ENCODE data around the gene URB1. TPM values are rescaled to one million over a fixed set of nuclear protein-coding genes. Genes with fewer than 3 reads are reported as not detected.

Gene URB1
- polyA plus RNA-seq, 3 donors: 12.4 to 13.2 (median 12.8) TPM

GRCh38 chr21:32308696-32309095 is 84.1 kb downstream of the URB1 start:
- DNase-seq (ENCODE audit: extremely low read depth in 1 of 11, low read depth in 9 of 11, low spot score in 4 of 11): no peak

DNA sequence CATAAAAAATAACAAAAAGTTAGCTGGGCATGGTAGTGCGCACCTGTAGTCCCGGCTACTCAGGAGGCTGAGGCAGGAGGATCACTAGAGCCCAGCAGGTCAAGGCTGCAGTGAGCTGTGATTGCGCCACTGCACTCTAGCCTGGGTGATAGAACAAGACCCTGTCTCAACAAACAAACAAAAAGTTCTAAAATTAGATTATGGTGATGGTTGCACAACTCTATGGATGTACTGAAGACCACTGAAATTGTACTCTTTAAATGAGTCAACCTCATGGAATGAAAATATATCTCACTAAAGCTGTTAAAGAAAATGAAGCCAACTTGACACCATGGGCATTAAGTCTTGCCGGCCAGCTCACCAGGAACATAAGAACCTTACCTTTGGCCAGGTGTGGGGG is 85.1 kb downstream of the URB1 start:
- no peak for DNase-seq (ENCODE audit: extremely low read depth in 1 of 11, low read depth in 9 of 11, low spot score in 4 of 11)

DNA sequence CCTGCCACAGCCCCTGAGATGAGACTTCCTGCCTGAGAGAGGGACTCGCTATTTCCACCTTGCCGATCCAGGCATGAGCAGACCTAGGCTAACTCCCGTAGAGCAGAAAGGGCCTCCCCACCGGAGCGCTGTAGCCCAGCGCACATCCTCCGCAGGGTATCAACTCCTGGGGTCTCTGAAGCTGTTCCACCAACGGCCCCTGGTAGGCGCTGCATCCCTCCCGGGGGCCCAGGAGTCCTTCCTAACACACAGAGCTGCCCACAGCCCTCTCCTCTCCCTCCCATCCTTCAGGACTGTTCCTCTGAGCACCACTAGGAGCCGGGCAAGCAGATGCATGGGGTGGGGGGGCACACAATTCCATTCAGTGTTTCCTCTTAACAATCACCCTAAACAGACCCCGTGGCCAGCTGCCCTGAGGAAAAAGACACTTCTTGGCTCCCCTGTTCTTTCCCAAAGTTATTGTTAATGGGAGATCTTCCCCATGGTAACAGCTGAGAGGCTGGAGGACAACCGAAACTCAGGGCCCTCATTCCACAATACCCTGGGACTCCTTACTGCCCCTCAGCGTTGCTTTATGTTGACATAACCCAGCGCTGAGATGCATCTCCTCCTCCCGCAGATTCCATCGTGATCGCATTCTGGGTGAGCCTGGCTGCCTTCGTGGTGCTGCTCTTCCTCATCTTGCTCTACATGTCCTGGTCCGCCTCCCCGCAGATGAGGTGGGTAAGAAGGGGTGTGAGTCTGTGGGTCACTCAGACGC is 86.6 kb downstream of the URB1 start:
- DNase-seq (ENCODE audit: extremely low read depth in 1 of 11, low read depth in 9 of 11, low spot score in 4 of 11): no peak

GRCh38 chr21:32304998-32305397 is 87.8 kb downstream of the URB1 start:
- DNase-seq (ENCODE audit: extremely low read depth in 1 of 11, low read depth in 9 of 11, low spot score in 4 of 11): no peak

GRCh38 chr21:32303385-32303784 is 89.4 kb downstream of the URB1 start:
- DNase-seq (ENCODE audit: extremely low read depth in 1 of 11, low read depth in 9 of 11, low spot score in 4 of 11): no peak

DNA sequence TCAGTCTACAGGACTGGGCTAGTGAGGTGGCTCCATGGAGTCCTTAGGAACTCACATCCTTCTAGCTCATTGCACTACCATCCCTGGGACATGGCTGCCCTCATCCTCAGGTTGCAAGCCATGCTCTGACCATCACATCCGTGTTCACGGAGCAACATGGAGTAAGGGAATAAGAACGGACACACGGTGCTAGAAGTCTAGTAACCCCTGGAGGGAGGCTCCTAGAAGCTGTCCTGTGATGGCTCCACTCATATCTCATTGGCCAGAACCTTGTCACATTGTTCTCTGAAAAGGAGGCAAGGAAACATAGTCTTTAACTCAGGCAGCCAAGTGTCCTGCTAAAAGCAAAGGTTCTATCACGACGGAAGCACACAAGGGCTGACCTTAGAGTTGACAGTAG is 90.3 kb downstream of the URB1 start:
- DNase-seq (ENCODE audit: extremely low read depth in 1 of 11, low read depth in 9 of 11, low spot score in 4 of 11): no peak

DNA sequence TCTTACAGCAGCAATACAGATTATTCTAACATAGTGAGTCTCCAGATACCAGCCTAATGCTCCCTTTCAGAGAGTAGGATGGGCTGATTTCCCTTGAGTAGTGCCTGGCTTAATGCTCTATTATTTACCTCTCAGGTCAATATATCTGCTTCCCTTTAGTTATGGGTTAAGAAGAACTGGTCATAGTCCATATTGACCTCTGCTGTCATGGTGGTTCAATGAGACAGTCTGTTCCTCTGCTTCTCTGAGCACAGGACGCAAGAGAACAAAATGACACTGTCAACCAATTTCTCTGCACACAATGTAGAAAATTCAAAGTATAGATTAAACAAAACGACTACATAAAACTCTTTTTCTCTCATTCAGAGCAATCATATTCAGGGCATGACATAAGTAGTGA is 91.2 kb downstream of the URB1 start:
- DNase-seq (ENCODE audit: extremely low read depth in 1 of 11, low read depth in 9 of 11, low spot score in 4 of 11): no peak

- DNase-seq (ENCODE audit: extremely low read depth in 1 of 11, low read depth in 9 of 11, low spot score in 4 of 11): no peak
Observed at GRCh38 chr21:32300117-32300681, 92.6 kb downstream of the URB1 start.

DNA sequence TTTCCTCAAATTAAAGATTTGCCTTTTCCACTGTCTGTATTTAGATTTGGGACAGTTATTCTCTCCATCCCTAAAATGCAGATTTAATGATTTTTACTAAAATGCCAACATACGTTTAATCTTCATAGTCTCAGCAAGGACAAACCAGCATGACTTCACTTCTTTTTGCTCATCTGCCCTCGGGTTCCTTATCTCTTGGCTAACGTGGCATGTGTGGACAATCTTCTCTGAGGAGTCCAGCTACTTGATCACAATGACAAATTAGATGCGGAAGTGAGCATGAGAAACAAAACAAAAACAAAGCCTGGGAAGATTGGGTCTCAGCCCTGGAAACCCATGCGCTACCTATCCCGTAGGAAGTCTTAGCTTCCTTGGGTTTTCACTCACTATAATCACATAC is 93.1 kb downstream of the URB1 start:
- DNase-seq (ENCODE audit: extremely low read depth in 1 of 11, low read depth in 9 of 11, low spot score in 4 of 11): no peak

DNA sequence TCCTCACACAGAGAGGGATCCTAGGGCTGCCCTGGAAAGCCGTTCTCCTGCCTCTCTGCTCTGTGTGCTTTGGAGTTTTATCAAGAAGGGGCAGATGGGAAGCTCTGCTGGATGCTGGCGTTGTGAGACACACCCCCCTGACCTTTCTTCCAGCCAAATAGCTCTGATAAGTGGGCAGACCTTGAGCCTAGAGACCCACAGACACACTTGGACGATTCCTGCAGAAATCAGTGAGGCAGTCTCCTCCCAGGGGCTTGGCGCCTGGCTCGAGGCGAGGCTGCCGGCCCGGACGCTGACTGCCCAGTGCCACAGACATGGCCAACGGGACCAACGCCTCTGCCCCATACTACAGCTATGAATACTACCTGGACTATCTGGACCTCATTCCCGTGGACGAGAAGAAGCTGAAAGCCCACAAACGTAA is 94.1 kb downstream of the URB1 start, which contains the start of gene MRAP:
Gene MRAP, plus strand, starts transcription at position 198 of the 424 bp plus-strand sequence. Its CDS starts 117 bp downstream, at position 315.
- DNase-seq (ENCODE audit: extremely low read depth in 1 of 11, low read depth in 9 of 11, low spot score in 4 of 11): no peak

DNA sequence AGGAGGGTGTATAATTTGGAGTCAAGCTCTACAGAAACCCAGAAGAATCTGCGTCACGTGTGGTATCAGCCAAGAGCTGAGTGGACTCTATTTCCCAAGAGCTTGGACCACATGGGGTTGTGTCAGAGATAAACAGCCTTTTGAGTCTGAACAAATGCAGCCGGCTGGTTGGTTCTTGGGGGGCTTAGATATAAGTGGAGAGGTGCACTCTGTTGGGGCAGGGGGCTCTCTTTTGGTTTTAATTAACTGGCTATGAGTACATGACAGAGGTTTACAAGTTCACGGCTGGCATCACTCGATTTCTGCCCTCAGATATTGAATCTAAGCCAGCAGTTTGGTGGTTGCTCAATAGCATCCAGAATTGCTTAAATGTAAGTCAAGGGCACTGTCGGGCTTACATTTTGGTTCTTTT is 94.7 kb downstream of the URB1 start:
- no peak for DNase-seq (ENCODE audit: extremely low read depth in 1 of 11, low read depth in 9 of 11, low spot score in 4 of 11)

DNA sequence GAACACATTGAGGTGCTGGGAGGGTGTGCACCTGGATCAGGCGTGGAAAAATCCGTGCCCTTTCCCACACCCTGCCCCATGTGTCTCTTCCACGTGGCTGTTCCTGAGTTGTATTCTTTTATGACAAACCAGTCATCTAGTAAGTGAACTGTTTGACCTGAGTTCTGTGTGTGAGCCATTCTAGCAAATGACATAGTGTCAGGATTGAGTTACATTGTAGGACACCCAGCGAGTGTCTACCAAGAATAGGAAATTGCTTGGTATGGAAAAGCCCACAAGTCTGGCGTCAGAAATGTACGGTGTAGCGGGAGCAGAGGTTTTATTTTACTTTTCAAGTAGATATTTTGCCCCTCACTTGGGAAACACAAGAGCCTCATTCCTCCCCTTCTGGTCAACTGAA is 95.4 kb downstream of the URB1 start:
- no peak for DNase-seq (ENCODE audit: extremely low read depth in 1 of 11, low read depth in 9 of 11, low spot score in 4 of 11)

DNA sequence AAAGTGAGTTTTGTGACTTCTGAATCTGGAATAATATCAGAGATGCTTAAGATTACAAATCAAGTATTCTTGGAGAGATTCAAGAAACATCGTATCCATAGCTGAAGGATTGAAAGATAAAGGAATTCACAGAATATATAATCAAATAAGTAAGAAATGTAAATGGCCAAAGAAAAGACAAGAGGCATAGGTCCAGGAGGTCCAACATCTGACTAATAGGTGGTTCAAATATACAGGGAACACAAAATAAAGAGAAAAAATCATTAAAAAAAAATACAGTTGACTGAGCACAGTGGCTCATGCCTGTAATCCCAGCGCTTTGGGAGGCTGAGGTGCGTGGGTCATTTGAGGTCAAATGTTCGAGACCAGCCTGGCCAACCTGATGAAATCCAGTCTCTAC is 107.3 kb downstream of the URB1 start:
- DNase-seq (ENCODE audit: extremely low read depth in 1 of 11, low read depth in 9 of 11, low spot score in 4 of 11): no peak

- DNase-seq (ENCODE audit: extremely low read depth in 1 of 11, low read depth in 9 of 11, low spot score in 4 of 11): no peak
Observed at GRCh38 chr21:32282992-32283391, 109.8 kb downstream of the URB1 start.

GRCh38 chr21:32281531-32281930 is 111.3 kb downstream of the URB1 start:
- no peak for DNase-seq (ENCODE audit: extremely low read depth in 1 of 11, low read depth in 9 of 11, low spot score in 4 of 11)

DNA sequence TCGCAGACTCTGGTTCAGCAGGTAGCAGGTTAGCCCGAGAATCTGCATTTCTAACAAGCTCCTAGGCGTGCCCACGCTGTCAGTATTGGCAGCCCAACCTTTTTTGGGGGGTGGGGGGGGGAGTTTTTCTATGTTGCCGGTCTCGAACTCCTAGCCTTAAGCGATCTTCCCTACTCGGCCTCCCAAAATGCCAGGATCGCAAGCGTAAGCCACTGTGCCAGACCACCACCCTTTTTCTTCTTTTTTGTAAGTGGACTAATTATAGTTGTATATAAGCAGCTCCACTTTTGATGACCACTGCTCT is 113.5 kb downstream of the URB1 start:
- no peak for DNase-seq (ENCODE audit: extremely low read depth in 1 of 11, low read depth in 9 of 11, low spot score in 4 of 11)

DNA sequence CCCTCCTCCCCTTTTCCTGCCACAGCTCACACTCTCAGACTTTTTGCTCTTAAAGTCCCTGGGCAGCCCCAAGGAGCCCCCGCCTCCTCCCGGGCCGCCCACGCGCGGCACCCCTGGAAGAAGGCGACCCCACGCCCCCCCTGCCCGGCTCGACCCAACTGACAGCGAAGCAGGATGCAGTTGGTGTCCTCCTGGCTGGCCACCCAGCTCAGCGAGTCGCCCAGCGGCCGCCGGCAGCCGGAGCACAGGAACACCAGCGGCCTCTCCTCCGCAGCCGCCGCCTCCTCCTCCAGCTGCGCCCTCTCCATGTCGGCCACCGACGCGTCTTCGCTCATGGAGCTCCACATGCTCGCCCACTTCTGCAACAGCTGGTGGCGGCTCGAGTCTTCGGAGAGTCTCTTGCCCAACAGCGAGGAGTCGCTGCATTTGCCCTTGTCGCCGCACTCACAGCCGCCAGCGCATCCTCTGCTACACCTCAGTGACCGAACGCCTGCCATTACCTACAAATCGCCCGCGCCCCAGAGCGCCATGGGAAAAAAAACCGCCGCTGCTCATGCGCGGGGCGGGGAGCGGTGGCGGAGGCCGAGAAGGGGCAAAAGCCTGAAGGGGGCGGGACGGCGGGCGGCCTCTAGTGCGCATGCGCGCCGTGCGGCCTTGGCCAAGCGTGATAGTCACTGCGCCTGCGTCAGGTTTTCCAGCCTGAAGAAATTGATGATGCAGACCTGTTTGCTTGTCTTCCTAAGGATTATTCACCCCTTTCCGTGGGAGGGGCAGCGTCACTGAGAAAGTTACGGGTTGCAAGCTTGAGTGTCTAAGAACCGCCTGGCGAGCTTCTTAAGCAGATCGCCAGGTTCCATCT is 114.1 kb downstream of the URB1 start, which contains the start of gene MIS18A:
Gene MIS18A, minus strand, starts transcription at position 532 of the 859 bp plus-strand sequence. Its CDS starts 35 bp downstream, at position 497.
- peak; percentile 79 to 95 (median 92) for DNase-seq (ENCODE audit: extremely low read depth in 1 of 11, low read depth in 9 of 11, low spot score in 4 of 11)

GRCh38 chr21:32278103-32278502 is 114.7 kb downstream of the URB1 start:
- peak in 1 of 11 donors; percentile 3 for DNase-seq (ENCODE audit: extremely low read depth in 1 of 11, low read depth in 9 of 11, low spot score in 4 of 11)

- DNase-seq (ENCODE audit: extremely low read depth in 1 of 11, low read depth in 9 of 11, low spot score in 4 of 11): no peak
Observed at GRCh38 chr21:32276671-32277070, 116.1 kb downstream of the URB1 start.

DNA sequence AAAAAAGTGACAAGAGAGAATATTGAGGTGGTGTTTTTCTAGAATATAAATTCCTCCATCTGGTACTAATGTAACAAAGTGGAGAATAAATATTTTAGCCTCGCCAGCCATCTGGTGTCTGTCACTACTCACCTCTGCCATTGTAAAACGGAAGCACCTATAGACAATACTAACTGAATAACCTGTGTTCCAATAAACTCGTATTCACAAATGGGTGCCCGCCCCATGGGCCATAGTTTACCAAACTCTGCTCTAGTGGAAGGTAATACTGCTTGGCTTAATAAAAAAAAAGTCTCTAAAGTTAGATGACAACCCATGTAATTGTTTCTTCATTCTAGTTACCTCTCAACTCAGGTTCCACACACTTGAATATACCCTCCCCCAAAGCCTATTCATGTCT is 122.1 kb downstream of the URB1 start:
- DNase-seq (ENCODE audit: extremely low read depth in 1 of 11, low read depth in 9 of 11, low spot score in 4 of 11): no peak

All from renal cortex interstitium (tissue), 11 donors.